HCT116 (cell line): Measurements from ENCODE around the gene UVRAG. TPM values are rescaled to one million over a fixed set of nuclear protein-coding genes. Genes with fewer than 3 reads are reported as not detected.
A peak's percentile ranks its signal among the peaks of the same experiment; 100 is the strongest.

Source experiments
- ATAC-seq: fragments of 200-7000 bp; cut with Tn5 transposase; 2 replicates; pipeline ENCODE4 v1.9.1; 2020; ENCODE audit warnings: mild to moderate bottlenecking, moderate library complexity
- BruUV-seq: library from RNA; stranded (reverse); fragments of 400-500 nt; replicated peaks from 2 replicates; lab custom pipeline; 2021; lab: Mats Ljungman, UMichigan
- CTCF ChIA-PET: fragments of 300-600 bp; sonication (Branson Sonifier 250); formaldehyde crosslinking; loops from one replicate; lab custom pipeline; 2021; ENCODE audit warnings: antibody characterized with exemption; lab: Charles Lee
- POLR2A ChIA-PET: fragments of 300-600, 350-600 bp; sonication (Branson Sonifier 250); formaldehyde crosslinking; loops from one replicate; lab custom pipeline; 2021; ENCODE audit warnings: antibody characterized with exemption; lab: Charles Lee
- RAD21 ChIA-PET, 2 experiments: fragments of 300-600 bp; sonication (Branson Sonifier 250); formaldehyde crosslinking; loops; one replicate each; lab custom pipeline; 2023; ENCODE audit warnings: low total read pairs in 2 of 2; ENCODE audit not compliant: uncharacterized antibody in 2 of 2, unreplicated experiment in 2 of 2, low non-redundant PET in 1 of 2; lab: Charles Lee
- DNase-seq: peaks from one replicate; pipeline ENCODE4 v3.0.0-alpha.2; 2010; ENCODE audit warnings: low read depth, low spot score
- H2AFZ ChIP-seq: fragments of 200-600 bp; shearing (Covaris generic), sonication (generic); 2 replicates; pipeline ENCODE4 v1.6.1; 2017; ENCODE audit warnings: low read depth, mixed run types, mixed read lengths, antibody characterized with exemption, low read length; ENCODE audit not compliant: poor library complexity, severe bottlenecking
- H3K27ac ChIP-seq: 2 replicates; pipeline ENCODE4 v1.5.1; 2012; ENCODE audit warnings: low read depth, low read length
- H3K27me3 ChIP-seq: fragments of 200-600 bp; sonication (generic); 2 replicates; pipeline ENCODE4 v1.6.1; 2016; ENCODE audit warnings: mixed run types, low read length, mixed read lengths; ENCODE audit not compliant: insufficient read depth
- H3K36me3 ChIP-seq, 2 experiments: fragments of 200-500 bp in 1 of 2; fragments of 200-600 bp in 1 of 2; sonication (Bioruptor generic) in 1 of 2; sonication (generic) in 1 of 2; 2 replicates each; pipeline versions ENCODE4 v1.5.1 to v1.6.1; 2014 to 2016; ENCODE audit warnings: low read length in 2 of 2, inconsistent platforms in 1 of 2, mixed read lengths in 1 of 2, mixed run types in 1 of 2; ENCODE audit not compliant: insufficient read depth in 2 of 2, control insufficient read depth in 1 of 2
- H3K4me1 ChIP-seq, 2 experiments: fragments of 200-600 bp in 1 of 2; sonication (generic) in 1 of 2; 2 replicates each; pipeline versions ENCODE4 v1.5.1 to v1.6.1; 2012 to 2017; ENCODE audit warnings: low read length in 2 of 2, inconsistent platforms in 1 of 2, mild to moderate bottlenecking in 1 of 2, mixed read lengths in 1 of 2, mixed run types in 1 of 2, moderate library complexity in 1 of 2; ENCODE audit not compliant: insufficient read depth in 2 of 2, control insufficient read depth in 1 of 2
- H3K4me2 ChIP-seq: fragments of 200-600 bp; sonication (generic); 2 replicates; pipeline ENCODE4 v1.6.1; 2017; ENCODE audit warnings: mixed run types, low read length, mixed read lengths
- H3K4me3 ChIP-seq, 2 experiments: fragments of 200-600 bp in 1 of 2; sonication (generic) in 1 of 2; replicated peaks in 1 of 2; 2 replicates each; pipeline ENCODE4 v1.5.1; 2011 to 2016; ENCODE audit warnings: low read length in 2 of 2, control low read depth in 1 of 2, low read depth in 1 of 2, mild to moderate bottlenecking in 1 of 2, mixed read lengths in 1 of 2, mixed run types in 1 of 2
- H3K79me2 ChIP-seq: fragments of 200-600 bp; sonication (generic); 2 replicates; pipeline ENCODE4 v1.6.1; 2017; ENCODE audit warnings: mild to moderate bottlenecking, mixed run types, low read length, moderate library complexity, mixed read lengths; ENCODE audit not compliant: insufficient read depth
- H3K9ac ChIP-seq: fragments of 200-600 bp; sonication (generic); 2 replicates; pipeline ENCODE4 v1.6.1; 2016; ENCODE audit warnings: low read length, mixed read lengths
- H3K9me2 ChIP-seq: fragments of 200-600 bp; sonication (generic), shearing (Covaris generic); 2 replicates; pipeline ENCODE4 v1.6.1; 2017; ENCODE audit warnings: mixed run types, mild to moderate bottlenecking, moderate library complexity; ENCODE audit not compliant: insufficient read depth
- H3K9me3 ChIP-seq, 2 experiments: fragments of 200-500 bp in 1 of 2; fragments of 200-600 bp in 1 of 2; sonication (Bioruptor generic) in 1 of 2; sonication (generic) in 1 of 2; 2 replicates each; pipeline ENCODE4 v1.6.1; 2014 to 2017; ENCODE audit warnings: low read length in 2 of 2, mixed read lengths in 2 of 2, inconsistent platforms in 1 of 2, low read depth in 1 of 2, mild to moderate bottlenecking in 1 of 2, mixed run types in 1 of 2, moderate library complexity in 1 of 2; ENCODE audit not compliant: control insufficient read depth in 1 of 2, insufficient read depth in 1 of 2
- H4K20me1 ChIP-seq: fragments of 200-600 bp; sonication (generic), shearing (Covaris generic); 2 replicates; pipeline ENCODE4 v1.6.1; 2017; ENCODE audit warnings: mixed run types, mild to moderate bottlenecking, moderate library complexity; ENCODE audit not compliant: insufficient read depth
- EGR1 ChIP-seq: IDR thresholded peaks from 2 replicates; pipeline ENCODE4 v1.6.1; 2012; ENCODE audit warnings: low read depth
- EZH2 ChIP-seq: fragments of 200-600 bp; sonication (generic); IDR thresholded peaks from 2 replicates; pipeline ENCODE4 v1.6.1; 2017; ENCODE audit warnings: antibody characterized with exemption, mixed run types
- EZH2phosphoT487 ChIP-seq: fragments of 200-600 bp; IDR thresholded peaks from 2 replicates; pipeline ENCODE4 v1.6.1; 2018; ENCODE audit warnings: antibody characterized with exemption, borderline replicate concordance
- RAD21 ChIP-seq: IDR thresholded peaks from 2 replicates; pipeline ENCODE4 v1.6.1; 2012; ENCODE audit warnings: low read depth, mild to moderate bottlenecking
- SP1 ChIP-seq: IDR thresholded peaks from 2 replicates; pipeline ENCODE4 v1.6.1; 2012; ENCODE audit warnings: low read depth
- SRF ChIP-seq: IDR thresholded peaks from 2 replicates; pipeline ENCODE4 v1.6.1; 2012; ENCODE audit warnings: low read depth
- YY1 ChIP-seq: IDR thresholded peaks from 2 replicates; pipeline ENCODE4 v1.6.1; 2011; ENCODE audit warnings: low read length, low read depth, moderate library complexity, mild to moderate bottlenecking; ENCODE audit not compliant: insufficient replicate concordance; ENCODE audit errors: extremely low read depth
- ZNF274 ChIP-seq: fragments of 200-500 bp; sonication (Bioruptor generic); IDR thresholded peaks from 2 replicates; pipeline ENCODE4 v1.6.1; 2014; ENCODE audit warnings: mild to moderate bottlenecking, low read depth, low read length, inconsistent platforms
- intact Hi-C: fragments of 100-400 bp; cut with micrococcal nuclease; formaldehyde crosslinking; loops from 2 replicates; pipeline ENCODE4 v1.10.0; 2022
- total RNA-seq: library from RNA; stranded (reverse); gene quantifications from one replicate; pipeline ENCODE4 v1.2.1, GENCODE V29; 2021; ENCODE audit not compliant: unreplicated experiment
- TF ChIP-seq, protein P1 (sequence below), 3 experiments: fragments of 200-600 bp in 1 of 3; sonication (generic) in 1 of 3; IDR thresholded peaks in 2 of 3; conservative IDR thresholded peaks in 1 of 3; 2 replicates each; pipeline ENCODE4 v1.5.1; 2012 to 2017; ENCODE audit warnings: low read depth in 2 of 3, low read length in 2 of 3, antibody characterized with exemption in 1 of 3, borderline replicate concordance in 1 of 3, control low read depth in 1 of 3, mild to moderate bottlenecking in 1 of 3, mixed read lengths in 1 of 3, mixed run types in 1 of 3, moderate library complexity in 1 of 3; ENCODE audit not compliant: insufficient read depth in 1 of 3
- TF ChIP-seq, protein P2 (sequence below): IDR thresholded peaks from 2 replicates; pipeline ENCODE4 v1.6.1; 2012

Gene UVRAG
- total RNA-seq, 1 experiment from 2014 or later, result 12.3 TPM

DNA sequence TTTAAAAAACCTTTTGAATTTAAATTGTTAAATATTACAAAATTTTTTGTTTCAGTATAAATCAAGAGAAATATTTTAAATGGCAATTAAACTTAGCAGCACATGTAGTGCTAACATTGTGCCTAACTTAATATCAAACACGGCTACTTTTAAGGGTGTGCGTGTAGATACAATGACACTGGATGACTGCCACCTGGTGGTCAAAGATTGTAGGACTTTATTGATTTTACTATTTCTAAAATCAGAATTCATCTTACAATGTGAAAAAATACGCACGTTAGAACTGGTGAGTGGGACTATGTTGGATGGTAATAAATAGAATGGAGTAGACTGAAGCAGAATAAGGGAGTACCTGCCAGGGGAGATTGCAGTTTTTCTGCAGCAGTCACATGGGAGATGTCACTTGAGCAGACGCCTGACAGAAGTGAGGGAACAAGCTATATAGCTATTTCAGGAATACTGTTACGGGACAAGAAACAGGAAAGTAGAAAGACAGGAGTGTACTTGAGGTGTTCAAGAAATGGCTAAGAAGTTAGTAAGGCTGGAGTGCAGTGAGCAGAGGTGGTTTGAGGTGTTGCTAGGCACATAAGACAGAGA lies 52.9 kb downstream of the UVRAG start:
- Histone ChIP-seq H3K9me3 (no peaks in the 10 kb centered on the region), H3K9ac (no peak overlapping the region), H4K20me1 (no peaks in the 10 kb centered on the region), H3K9me2 (no peaks in the 10 kb centered on the region), H3K27me3 (no peaks in the 10 kb centered on the region), H3K36me3 (no peaks in the 10 kb centered on the region), H3K79me2 (no peaks in the 10 kb centered on the region), H2AFZ (no peak overlapping the region), H3K4me2 (no peak overlapping the region), H3K4me3 (no peak overlapping the region), H3K27ac (no peak overlapping the region), H3K4me1 (no peaks in the 10 kb centered on the region)
- ChIA-PET RAD21 (interaction anchor here in 1 of 2 experiments (0.9 to 1.5 kb wide), 2 partner anchors 65 to 145 kb away, joined by 4 to 6 read pairs; no protein-coding TSS in a partner anchor), CTCF (interaction anchor here (0.6 to 3.9 kb wide), 12 partner anchors 11 to 476 kb away, joined by 3 to 30 read pairs (median 4); no protein-coding TSS in a partner anchor), POLR2A (no interaction called here)
- TF ChIP-seq EZH2phosphoT487 (no peak), EGR1 (no peak), ZNF274 (no peak), SRF (no peak), RAD21 (peak; percentile 78), SP1 (no peak), EZH2 (no peak), YY1 (no peak)
- TF ChIP-seq, protein P1, sequence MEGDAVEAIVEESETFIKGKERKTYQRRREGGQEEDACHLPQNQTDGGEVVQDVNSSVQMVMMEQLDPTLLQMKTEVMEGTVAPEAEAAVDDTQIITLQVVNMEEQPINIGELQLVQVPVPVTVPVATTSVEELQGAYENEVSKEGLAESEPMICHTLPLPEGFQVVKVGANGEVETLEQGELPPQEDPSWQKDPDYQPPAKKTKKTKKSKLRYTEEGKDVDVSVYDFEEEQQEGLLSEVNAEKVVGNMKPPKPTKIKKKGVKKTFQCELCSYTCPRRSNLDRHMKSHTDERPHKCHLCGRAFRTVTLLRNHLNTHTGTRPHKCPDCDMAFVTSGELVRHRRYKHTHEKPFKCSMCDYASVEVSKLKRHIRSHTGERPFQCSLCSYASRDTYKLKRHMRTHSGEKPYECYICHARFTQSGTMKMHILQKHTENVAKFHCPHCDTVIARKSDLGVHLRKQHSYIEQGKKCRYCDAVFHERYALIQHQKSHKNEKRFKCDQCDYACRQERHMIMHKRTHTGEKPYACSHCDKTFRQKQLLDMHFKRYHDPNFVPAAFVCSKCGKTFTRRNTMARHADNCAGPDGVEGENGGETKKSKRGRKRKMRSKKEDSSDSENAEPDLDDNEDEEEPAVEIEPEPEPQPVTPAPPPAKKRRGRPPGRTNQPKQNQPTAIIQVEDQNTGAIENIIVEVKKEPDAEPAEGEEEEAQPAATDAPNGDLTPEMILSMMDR (IDR thresholded peaks at IDR 0.05 in 2 of 3, conservative IDR thresholded peaks at IDR 0.05 in 1 of 3; ENCODE audit: borderline replicate concordance in 1 of 3, insufficient read depth in 1 of 3, low read depth in 2 of 3, low read length in 2 of 3), result peak; percentile 57 to 88 (median 79)
- TF ChIP-seq, protein P2, sequence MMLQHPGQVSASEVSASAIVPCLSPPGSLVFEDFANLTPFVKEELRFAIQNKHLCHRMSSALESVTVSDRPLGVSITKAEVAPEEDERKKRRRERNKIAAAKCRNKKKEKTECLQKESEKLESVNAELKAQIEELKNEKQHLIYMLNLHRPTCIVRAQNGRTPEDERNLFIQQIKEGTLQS, result no peak
- intact Hi-C loops, result loop anchor here (1.0 to 10.0 kb wide), 5 partner anchors 65 to 481 kb away; no protein-coding TSS in a partner anchor
- DNase-seq, result peak; percentile 31
- peak; percentile 74 for ATAC-seq
- no TSS peak for BruUV-seq
